Measurements from ENCODE around the gene MSL3B.
A peak's percentile ranks its signal among the peaks of the same experiment; 100 is the strongest.

Gene MSL3B

DNA sequence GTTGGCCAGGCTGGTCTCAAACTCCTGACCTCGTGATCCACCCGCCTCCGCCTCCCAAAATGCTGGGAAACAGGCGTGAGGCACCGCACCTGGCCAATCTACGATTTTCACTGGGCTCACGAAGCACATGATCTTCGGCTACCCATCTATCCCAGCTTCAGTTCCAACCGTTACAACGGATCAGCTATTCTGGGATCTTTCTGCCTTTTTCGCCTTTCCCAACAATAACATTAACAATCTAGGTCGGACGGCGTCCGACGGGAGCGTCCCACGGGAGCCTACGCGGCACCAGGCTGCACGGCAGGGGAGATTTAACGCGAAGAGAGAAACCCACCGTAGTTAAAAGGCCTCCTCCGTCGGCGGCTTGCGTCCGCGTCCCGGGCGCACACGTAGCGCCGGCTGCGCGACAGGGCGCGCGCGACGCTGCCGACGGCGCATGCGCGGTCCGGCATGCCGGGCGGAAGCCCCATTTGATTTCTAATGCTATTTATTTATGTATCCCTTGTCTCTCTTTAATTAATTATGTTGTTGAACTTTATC lies at the start of gene MSL3B (continued):
- TF ChIP-seq, protein P1, sequence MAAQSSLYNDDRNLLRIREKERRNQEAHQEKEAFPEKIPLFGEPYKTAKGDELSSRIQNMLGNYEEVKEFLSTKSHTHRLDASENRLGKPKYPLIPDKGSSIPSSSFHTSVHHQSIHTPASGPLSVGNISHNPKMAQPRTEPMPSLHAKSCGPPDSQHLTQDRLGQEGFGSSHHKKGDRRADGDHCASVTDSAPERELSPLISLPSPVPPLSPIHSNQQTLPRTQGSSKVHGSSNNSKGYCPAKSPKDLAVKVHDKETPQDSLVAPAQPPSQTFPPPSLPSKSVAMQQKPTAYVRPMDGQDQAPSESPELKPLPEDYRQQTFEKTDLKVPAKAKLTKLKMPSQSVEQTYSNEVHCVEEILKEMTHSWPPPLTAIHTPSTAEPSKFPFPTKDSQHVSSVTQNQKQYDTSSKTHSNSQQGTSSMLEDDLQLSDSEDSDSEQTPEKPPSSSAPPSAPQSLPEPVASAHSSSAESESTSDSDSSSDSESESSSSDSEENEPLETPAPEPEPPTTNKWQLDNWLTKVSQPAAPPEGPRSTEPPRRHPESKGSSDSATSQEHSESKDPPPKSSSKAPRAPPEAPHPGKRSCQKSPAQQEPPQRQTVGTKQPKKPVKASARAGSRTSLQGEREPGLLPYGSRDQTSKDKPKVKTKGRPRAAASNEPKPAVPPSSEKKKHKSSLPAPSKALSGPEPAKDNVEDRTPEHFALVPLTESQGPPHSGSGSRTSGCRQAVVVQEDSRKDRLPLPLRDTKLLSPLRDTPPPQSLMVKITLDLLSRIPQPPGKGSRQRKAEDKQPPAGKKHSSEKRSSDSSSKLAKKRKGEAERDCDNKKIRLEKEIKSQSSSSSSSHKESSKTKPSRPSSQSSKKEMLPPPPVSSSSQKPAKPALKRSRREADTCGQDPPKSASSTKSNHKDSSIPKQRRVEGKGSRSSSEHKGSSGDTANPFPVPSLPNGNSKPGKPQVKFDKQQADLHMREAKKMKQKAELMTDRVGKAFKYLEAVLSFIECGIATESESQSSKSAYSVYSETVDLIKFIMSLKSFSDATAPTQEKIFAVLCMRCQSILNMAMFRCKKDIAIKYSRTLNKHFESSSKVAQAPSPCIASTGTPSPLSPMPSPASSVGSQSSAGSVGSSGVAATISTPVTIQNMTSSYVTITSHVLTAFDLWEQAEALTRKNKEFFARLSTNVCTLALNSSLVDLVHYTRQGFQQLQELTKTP (IDR thresholded peaks at IDR 0.05; ENCODE audit: low read depth in 1 of 2, partially characterized antibody in 2 of 2): no peak
- no peak for TF ChIP-seq BHLHE40 (IDR thresholded peaks at IDR 0.05; ENCODE audit: low read length)
- TF ChIP-seq TAF15 (IDR thresholded peaks at IDR 0.05; ENCODE audit: low read depth, low read length): no peak
- TF ChIP-seq, protein P2, sequence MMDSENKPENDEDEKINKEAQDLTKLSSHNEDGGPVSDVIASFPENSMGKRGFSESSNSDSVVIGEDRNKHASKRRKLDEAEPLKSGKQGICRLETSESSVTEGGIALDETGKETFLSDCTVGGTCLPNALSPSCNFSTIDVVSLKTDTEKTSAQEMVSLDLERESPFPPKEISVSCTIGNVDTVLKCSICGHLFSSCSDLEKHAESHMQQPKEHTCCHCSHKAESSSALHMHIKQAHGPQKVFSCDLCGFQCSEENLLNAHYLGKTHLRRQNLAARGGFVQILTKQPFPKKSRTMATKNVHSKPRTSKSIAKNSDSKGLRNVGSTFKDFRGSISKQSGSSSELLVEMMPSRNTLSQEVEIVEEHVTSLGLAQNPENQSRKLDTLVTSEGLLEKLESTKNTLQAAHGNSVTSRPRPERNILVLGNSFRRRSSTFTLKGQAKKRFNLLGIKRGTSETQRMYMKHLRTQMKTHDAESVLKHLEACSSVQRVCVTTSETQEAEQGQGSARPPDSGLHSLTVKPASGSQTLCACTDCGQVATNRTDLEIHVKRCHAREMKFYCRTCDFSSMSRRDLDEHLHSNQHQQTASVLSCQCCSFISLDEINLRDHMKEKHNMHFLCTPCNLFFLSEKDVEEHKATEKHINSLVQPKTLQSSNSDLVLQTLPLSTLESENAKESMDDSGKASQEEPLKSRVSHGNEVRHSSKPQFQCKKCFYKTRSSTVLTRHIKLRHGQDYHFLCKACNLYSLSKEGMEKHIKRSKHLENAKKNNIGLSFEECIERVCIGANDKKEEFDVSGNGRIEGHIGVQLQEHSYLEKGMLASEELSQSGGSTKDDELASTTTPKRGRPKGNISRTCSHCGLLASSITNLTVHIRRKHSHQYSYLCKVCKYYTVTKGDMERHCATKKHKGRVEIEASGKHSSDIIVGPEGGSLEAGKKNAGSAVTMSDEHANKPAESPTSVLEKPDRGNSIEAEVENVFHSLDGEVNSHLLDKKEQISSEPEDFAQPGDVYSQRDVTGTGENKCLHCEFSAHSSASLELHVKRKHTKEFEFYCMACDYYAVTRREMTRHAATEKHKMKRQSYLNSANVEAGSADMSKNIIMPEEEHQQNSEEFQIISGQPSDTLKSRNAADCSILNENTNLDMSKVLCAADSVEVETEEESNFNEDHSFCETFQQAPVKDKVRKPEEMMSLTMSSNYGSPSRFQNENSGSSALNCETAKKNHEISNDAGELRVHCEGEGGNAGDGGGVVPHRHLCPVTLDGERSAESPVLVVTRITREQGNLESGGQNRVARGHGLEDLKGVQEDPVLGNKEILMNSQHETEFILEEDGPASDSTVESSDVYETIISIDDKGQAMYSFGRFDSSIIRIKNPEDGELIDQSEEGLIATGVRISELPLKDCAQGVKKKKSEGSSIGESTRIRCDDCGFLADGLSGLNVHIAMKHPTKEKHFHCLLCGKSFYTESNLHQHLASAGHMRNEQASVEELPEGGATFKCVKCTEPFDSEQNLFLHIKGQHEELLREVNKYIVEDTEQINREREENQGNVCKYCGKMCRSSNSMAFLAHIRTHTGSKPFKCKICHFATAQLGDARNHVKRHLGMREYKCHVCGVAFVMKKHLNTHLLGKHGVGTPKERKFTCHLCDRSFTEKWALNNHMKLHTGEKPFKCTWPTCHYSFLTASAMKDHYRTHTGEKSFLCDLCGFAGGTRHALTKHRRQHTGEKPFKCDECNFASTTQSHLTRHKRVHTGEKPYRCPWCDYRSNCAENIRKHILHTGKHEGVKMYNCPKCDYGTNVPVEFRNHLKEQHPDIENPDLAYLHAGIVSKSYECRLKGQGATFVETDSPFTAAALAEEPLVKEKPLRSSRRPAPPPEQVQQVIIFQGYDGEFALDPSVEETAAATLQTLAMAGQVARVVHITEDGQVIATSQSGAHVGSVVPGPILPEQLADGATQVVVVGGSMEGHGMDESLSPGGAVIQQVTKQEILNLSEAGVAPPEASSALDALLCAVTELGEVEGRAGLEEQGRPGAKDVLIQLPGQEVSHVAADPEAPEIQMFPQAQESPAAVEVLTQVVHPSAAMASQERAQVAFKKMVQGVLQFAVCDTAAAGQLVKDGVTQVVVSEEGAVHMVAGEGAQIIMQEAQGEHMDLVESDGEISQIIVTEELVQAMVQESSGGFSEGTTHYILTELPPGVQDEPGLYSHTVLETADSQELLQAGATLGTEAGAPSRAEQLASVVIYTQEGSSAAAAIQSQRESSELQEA (IDR thresholded peaks at IDR 0.05; ENCODE audit: low read depth): no peak
- TF ChIP-seq EHMT2 (IDR thresholded peaks at IDR 0.05): no peak
- TF ChIP-seq, protein P3, sequence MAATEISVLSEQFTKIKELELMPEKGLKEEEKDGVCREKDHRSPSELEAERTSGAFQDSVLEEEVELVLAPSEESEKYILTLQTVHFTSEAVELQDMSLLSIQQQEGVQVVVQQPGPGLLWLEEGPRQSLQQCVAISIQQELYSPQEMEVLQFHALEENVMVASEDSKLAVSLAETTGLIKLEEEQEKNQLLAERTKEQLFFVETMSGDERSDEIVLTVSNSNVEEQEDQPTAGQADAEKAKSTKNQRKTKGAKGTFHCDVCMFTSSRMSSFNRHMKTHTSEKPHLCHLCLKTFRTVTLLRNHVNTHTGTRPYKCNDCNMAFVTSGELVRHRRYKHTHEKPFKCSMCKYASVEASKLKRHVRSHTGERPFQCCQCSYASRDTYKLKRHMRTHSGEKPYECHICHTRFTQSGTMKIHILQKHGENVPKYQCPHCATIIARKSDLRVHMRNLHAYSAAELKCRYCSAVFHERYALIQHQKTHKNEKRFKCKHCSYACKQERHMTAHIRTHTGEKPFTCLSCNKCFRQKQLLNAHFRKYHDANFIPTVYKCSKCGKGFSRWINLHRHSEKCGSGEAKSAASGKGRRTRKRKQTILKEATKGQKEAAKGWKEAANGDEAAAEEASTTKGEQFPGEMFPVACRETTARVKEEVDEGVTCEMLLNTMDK (IDR thresholded peaks at IDR 0.05; ENCODE audit: borderline replicate concordance, insufficient read depth, low read depth, low read length, poor library complexity, severe bottlenecking): no peak
- TF ChIP-seq COPS2 (conservative IDR thresholded peaks at IDR 0.05): no peak
- no peak for TF ChIP-seq TAF7 (tag; IDR thresholded peaks at IDR 0.05)
- no peak for TF ChIP-seq TSC22D4 (tag; IDR thresholded peaks at IDR 0.05)
- TF ChIP-seq, protein P4, sequence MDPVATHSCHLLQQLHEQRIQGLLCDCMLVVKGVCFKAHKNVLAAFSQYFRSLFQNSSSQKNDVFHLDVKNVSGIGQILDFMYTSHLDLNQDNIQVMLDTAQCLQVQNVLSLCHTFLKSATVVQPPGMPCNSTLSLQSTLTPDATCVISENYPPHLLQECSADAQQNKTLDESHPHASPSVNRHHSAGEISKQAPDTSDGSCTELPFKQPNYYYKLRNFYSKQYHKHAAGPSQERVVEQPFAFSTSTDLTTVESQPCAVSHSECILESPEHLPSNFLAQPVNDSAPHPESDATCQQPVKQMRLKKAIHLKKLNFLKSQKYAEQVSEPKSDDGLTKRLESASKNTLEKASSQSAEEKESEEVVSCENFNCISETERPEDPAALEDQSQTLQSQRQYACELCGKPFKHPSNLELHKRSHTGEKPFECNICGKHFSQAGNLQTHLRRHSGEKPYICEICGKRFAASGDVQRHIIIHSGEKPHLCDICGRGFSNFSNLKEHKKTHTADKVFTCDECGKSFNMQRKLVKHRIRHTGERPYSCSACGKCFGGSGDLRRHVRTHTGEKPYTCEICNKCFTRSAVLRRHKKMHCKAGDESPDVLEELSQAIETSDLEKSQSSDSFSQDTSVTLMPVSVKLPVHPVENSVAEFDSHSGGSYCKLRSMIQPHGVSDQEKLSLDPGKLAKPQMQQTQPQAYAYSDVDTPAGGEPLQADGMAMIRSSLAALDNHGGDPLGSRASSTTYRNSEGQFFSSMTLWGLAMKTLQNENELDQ (CRISPR knock-in tag; IDR thresholded peaks at IDR 0.05; ENCODE audit: borderline replicate concordance): no peak
- 0 out of 2 replicates have a peak, but pooled peaks have one; percentile 31 for TF ChIP-seq DMBX1 (CRISPR knock-in tag; IDR thresholded peaks at IDR 0.05; ENCODE audit: borderline replicate concordance)

Measured in K562 (cell line).